ENCODE data around the gene GBE1. TPM values are rescaled to one million over a fixed set of nuclear protein-coding genes. Genes with fewer than 3 reads are reported as not detected.

The GBE1 gene
- polyA plus RNA-seq, 1 of the 3 experiments (the other 2 are of a cell fraction) = 14.2 TPM

DNA sequence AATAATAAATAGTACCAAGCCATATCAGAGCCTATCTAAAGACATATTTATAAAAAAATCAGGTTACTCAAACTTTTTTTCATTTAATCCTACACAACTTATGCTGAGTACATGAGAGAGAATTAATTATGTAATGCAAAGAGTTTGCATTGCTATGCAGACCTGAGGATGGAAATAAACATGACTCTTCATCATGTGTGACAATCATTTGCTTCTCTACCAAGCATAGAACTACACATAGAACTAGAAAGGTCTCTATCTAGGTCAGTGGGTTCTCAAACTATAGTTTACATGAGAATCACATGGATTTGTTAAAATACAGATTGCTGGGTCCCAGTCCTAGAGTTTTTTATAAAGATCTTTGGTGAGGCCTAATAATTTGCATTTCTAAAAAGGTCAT lies 86.8 kb downstream of the GBE1 start (continued):
- TF ChIP-seq, protein P1, sequence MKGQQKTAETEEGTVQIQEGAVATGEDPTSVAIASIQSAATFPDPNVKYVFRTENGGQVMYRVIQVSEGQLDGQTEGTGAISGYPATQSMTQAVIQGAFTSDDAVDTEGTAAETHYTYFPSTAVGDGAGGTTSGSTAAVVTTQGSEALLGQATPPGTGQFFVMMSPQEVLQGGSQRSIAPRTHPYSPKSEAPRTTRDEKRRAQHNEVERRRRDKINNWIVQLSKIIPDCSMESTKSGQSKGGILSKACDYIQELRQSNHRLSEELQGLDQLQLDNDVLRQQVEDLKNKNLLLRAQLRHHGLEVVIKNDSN (IDR thresholded peaks at IDR 0.05; ENCODE audit: borderline replicate concordance, low read depth) = no peak
- no peak for TF ChIP-seq YY1 (IDR thresholded peaks at IDR 0.05; ENCODE audit: low read depth)

DNA sequence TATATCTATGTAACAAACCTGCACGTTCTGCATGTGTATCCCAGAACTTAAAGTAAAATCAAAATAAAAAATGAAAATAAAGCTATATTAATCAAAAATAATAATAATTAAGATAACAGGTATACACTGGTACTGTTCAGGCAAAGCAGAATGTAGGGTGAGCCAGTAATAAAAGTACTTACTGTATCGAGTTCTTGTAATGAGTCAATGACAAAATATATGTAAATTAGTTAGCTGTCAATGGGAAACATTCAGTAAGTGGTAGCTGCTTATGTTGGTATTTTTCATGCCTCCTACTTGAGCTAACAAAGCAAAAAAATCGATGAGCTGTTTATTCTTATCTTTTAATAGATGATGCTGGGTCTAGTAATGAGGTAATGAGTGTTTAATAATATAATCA lies 93.2 kb downstream of the GBE1 start:
- ChIA-PET POLR2A (no interaction called here), CTCF (interaction anchor here (0.8 to 1.2 kb wide), 2 partner anchors 11 to 465 kb away, joined by 5 to 6 read pairs; no protein-coding TSS in a partner anchor)
- no peak for DNase-seq
- WGBS (ENCODE audit: low lambda C conversion rate) = 53% methylated on average over 3 of the region's 3 CpGs
- no peak overlapping the region for H3K4me2 ChIP-seq
- no peak overlapping the region for H2AFZ ChIP-seq (ENCODE audit: low read depth)
- H3K4me3 ChIP-seq (ENCODE audit: low read depth in 2 of 2, low read length in 1 of 2) = no peak overlapping the region
- H3K27ac ChIP-seq (ENCODE audit: low read depth in 2 of 2, low read length in 1 of 2) = no peak overlapping the region
- no peak overlapping the region for H3K9ac ChIP-seq
- no peaks in the 10 kb centered on the region for H3K9me3 ChIP-seq
- TF ChIP-seq, protein P1 (IDR thresholded peaks at IDR 0.05; ENCODE audit: borderline replicate concordance, low read depth) = no peak
- no peak for TF ChIP-seq FOXM1 (IDR thresholded peaks at IDR 0.05; ENCODE audit: low read depth)
- no peak for TF ChIP-seq RCOR1 (IDR thresholded peaks at IDR 0.05; ENCODE audit: low read length)
- no peak for TF ChIP-seq GATA2 (CRISPR knock-in tag; IDR thresholded peaks at IDR 0.05)
- no peak for TF ChIP-seq EZH2phosphoT487 (IDR thresholded peaks at IDR 0.05; ENCODE audit: borderline replicate concordance, low read depth)
- no peak for TF ChIP-seq TAF1 (IDR thresholded peaks at IDR 0.05; ENCODE audit: borderline replicate concordance, low read depth, low read length)
- no peak for TF ChIP-seq YY1 (IDR thresholded peaks at IDR 0.05; ENCODE audit: low read depth)
- TF ChIP-seq POLR2AphosphoS5 (IDR thresholded peaks at IDR 0.05; ENCODE audit: low read depth, low read length) = no peak
- no peak for TF ChIP-seq NFIC (IDR thresholded peaks at IDR 0.05; ENCODE audit: borderline replicate concordance)
- TF ChIP-seq TEAD4 (IDR thresholded peaks at IDR 0.05; ENCODE audit: borderline replicate concordance, insufficient read depth) = no peak
- TF ChIP-seq, protein P2, sequence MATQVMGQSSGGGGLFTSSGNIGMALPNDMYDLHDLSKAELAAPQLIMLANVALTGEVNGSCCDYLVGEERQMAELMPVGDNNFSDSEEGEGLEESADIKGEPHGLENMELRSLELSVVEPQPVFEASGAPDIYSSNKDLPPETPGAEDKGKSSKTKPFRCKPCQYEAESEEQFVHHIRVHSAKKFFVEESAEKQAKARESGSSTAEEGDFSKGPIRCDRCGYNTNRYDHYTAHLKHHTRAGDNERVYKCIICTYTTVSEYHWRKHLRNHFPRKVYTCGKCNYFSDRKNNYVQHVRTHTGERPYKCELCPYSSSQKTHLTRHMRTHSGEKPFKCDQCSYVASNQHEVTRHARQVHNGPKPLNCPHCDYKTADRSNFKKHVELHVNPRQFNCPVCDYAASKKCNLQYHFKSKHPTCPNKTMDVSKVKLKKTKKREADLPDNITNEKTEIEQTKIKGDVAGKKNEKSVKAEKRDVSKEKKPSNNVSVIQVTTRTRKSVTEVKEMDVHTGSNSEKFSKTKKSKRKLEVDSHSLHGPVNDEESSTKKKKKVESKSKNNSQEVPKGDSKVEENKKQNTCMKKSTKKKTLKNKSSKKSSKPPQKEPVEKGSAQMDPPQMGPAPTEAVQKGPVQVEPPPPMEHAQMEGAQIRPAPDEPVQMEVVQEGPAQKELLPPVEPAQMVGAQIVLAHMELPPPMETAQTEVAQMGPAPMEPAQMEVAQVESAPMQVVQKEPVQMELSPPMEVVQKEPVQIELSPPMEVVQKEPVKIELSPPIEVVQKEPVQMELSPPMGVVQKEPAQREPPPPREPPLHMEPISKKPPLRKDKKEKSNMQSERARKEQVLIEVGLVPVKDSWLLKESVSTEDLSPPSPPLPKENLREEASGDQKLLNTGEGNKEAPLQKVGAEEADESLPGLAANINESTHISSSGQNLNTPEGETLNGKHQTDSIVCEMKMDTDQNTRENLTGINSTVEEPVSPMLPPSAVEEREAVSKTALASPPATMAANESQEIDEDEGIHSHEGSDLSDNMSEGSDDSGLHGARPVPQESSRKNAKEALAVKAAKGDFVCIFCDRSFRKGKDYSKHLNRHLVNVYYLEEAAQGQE (IDR thresholded peaks at IDR 0.05; ENCODE audit: low read depth, low read length) = no peak
- no peak for TF ChIP-seq NRF1 (IDR thresholded peaks at IDR 0.05; ENCODE audit: low read depth, low read length)
- TF ChIP-seq SIN3A (IDR thresholded peaks at IDR 0.05; ENCODE audit: borderline replicate concordance, low read depth, low read length) = no peak
- no peak for TF ChIP-seq EP300 (IDR thresholded peaks at IDR 0.05; ENCODE audit: borderline replicate concordance in 1 of 2, low read depth in 1 of 2, low read length in 1 of 2)
- TF ChIP-seq, protein P3, sequence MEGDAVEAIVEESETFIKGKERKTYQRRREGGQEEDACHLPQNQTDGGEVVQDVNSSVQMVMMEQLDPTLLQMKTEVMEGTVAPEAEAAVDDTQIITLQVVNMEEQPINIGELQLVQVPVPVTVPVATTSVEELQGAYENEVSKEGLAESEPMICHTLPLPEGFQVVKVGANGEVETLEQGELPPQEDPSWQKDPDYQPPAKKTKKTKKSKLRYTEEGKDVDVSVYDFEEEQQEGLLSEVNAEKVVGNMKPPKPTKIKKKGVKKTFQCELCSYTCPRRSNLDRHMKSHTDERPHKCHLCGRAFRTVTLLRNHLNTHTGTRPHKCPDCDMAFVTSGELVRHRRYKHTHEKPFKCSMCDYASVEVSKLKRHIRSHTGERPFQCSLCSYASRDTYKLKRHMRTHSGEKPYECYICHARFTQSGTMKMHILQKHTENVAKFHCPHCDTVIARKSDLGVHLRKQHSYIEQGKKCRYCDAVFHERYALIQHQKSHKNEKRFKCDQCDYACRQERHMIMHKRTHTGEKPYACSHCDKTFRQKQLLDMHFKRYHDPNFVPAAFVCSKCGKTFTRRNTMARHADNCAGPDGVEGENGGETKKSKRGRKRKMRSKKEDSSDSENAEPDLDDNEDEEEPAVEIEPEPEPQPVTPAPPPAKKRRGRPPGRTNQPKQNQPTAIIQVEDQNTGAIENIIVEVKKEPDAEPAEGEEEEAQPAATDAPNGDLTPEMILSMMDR (IDR thresholded peaks at IDR 0.05) = no peak
- no peaks in the 10 kb centered on the region; a peak in 1 of 4 replicates for H3K4me1 ChIP-seq (ENCODE audit: control insufficient read depth in 1 of 2, insufficient read depth in 2 of 2, low read depth in 1 of 2, low read length in 1 of 2)
- no peaks in the 10 kb centered on the region for H3K36me3 ChIP-seq (replicated peaks in 1 of 2; ENCODE audit: control insufficient read depth in 1 of 2, insufficient read depth in 2 of 2, low read length in 1 of 2)
- no peaks in the 10 kb centered on the region for H3K9me2 ChIP-seq
- no peaks in the 10 kb centered on the region for H3K27me3 ChIP-seq (ENCODE audit: insufficient read depth)
- H3F3A ChIP-seq (replicated peaks; ENCODE audit: insufficient read depth) = peaks cover 7% of the 10 kb centered on the region
- no peaks in the 10 kb centered on the region for H4K20me1 ChIP-seq (ENCODE audit: insufficient read depth)
- peaks cover 10% of the 10 kb centered on the region for H3K79me2 ChIP-seq (ENCODE audit: insufficient read depth)
